ENCODE results near the gene ZBTB37. TPM values are rescaled to one million over a fixed set of nuclear protein-coding genes. Genes with fewer than 3 reads are reported as not detected.
A peak's percentile ranks its signal among the peaks of the same experiment; 100 is the strongest.

Gene ZBTB37
- total RNA-seq, 4 donors from 2014 or later: 6.6 to 11.4 (median 8.8) TPM

DNA sequence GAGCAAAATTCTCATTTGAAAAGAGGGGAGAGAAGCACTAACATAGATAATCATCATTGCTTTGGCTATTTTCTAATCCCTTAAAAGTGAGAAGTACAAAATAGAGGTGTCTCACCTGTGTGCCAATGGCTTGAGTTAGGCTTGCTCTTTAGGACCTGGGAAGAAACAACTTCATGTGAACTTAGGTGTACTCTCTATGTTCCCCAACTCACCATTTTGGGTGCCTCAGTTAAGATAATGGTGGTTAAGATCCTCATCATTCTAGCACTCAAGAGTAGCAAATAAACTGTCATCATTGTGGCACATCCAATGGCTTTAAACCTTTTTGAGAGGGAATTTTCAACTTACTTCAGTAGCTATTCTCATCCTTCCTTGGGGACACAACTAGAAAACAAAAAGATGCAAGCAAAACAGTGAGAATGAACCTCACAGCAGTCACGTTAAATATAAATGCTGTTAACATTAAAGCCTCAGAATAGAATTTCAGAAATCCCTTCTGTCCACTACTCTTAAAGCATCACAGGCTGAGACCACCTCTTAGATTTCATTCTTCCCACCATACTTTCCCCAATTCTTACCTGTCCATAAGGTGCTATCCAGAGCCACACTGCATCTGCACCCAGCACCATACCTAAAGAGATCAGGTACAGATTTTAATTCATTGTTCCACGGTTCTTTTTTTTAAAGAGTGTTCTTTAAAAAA lies 1.6 kb upstream of the ZBTB37 start:
- no peak for ATAC-seq
- H3K4me1 ChIP-seq: peaks cover 0 to 56% (median 7%) of the 10 kb centered on the region in 3 donors
- no peaks in the 10 kb centered on the region for H3K27me3 ChIP-seq
- TF ChIP-seq POLR2AphosphoS5 (IDR thresholded peaks at IDR 0.05) (no peak), POLR2A (IDR thresholded peaks at IDR 0.05) (no peak), EP300 (IDR thresholded peaks at IDR 0.05) (no peak)
- TF ChIP-seq, protein P1, sequence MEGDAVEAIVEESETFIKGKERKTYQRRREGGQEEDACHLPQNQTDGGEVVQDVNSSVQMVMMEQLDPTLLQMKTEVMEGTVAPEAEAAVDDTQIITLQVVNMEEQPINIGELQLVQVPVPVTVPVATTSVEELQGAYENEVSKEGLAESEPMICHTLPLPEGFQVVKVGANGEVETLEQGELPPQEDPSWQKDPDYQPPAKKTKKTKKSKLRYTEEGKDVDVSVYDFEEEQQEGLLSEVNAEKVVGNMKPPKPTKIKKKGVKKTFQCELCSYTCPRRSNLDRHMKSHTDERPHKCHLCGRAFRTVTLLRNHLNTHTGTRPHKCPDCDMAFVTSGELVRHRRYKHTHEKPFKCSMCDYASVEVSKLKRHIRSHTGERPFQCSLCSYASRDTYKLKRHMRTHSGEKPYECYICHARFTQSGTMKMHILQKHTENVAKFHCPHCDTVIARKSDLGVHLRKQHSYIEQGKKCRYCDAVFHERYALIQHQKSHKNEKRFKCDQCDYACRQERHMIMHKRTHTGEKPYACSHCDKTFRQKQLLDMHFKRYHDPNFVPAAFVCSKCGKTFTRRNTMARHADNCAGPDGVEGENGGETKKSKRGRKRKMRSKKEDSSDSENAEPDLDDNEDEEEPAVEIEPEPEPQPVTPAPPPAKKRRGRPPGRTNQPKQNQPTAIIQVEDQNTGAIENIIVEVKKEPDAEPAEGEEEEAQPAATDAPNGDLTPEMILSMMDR (IDR thresholded peaks at IDR 0.05): no peak
- H3K36me3 ChIP-seq: peaks cover 0 to 60% of the 10 kb centered on the region in 2 donors
- H3K4me3 ChIP-seq: peak overlapping the region; percentile 74 to 89
- WGBS, 2 donors (ENCODE audit: low coverage in 1 of 2): 18% methylated on average over 2 of the region's 2 CpGs
- H3K27ac ChIP-seq: peak overlapping the region; percentile 71 to 97 (median 92)
- no peaks in the 10 kb centered on the region for H3K9me3 ChIP-seq

DNA sequence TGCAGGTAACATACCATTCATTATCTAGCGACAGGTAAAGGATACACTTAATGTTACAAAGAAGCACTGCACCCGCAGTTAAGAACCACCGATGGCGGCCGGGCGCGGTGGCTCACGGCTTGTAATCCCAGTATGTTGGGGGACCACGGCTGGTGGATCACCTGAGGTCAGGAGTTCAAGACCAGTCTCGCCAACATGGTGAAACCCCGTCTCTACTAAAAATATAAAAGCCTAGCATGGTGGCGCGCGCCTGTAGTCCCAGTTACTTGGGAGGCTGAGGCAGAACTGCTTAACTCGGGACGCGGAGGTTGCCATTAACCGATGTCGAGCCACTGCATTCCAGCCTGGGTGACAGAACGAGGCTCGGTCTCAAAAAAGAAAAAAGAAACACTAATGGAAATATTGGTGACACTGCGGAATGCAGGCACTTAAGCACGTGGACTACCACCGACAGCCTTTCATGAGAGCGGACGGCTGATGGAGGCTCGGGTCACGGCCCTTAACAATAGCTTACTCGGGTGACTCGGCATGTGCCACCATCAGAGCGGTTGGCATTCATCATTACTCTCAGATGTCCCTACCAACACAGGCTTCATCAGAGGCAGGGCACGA lies 933 bp upstream of the ZBTB37 start:
- TF ChIP-seq, protein P1 (IDR thresholded peaks at IDR 0.05): no peak
- TF ChIP-seq POLR2AphosphoS5 (IDR thresholded peaks at IDR 0.05) (no peak), POLR2A (IDR thresholded peaks at IDR 0.05) (no peak), EP300 (IDR thresholded peaks at IDR 0.05) (no peak)
- no peaks in the 10 kb centered on the region for H3K27me3 ChIP-seq
- H3K4me3 ChIP-seq: peak overlapping the region; percentile 74 to 89
- H3K9me3 ChIP-seq: no peaks in the 10 kb centered on the region
- 0 to 3% methylated on average over 1 to 18 of the region's 32 CpGs for WGBS, 2 donors (ENCODE audit: low coverage in 1 of 2)
- peaks cover 0 to 60% (median 7%) of the 10 kb centered on the region in 3 donors for H3K4me1 ChIP-seq
- peak overlapping the region; percentile 71 to 97 (median 92) for H3K27ac ChIP-seq
- peak; percentile 4 for ATAC-seq
- H3K36me3 ChIP-seq: peaks cover 0 to 59% of the 10 kb centered on the region in 2 donors

DNA sequence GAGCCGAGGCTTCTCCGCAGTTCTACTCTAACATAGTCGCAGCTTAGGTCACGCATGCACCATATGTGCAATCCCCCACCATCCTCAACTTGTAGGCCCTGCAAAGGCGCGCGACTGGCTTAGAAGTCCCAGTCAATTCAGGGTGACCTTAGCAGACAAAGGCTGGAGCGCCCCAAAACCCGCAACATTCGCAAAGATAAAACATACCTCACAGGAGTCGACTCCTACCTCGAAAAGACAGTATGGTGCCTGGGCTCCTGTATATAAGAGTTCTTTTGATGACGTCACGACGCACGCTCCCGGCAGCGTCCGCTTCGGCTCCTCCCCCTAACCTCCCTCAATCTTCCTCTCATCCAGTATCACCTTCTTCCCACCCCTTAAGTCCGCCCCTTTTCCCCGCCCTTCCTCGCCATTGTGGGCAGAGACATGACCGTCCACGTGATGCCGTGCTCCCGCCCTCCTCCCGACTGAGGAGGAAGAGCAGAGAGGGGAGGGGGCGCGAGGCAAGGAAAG lies 371 bp upstream of the ZBTB37 start, which contains the start of gene GAS5:
Gene GAS5 (minus strand): TSS at position 237 of the 513 bp plus-strand sequence.
- H3K27me3 ChIP-seq: no peaks in the 10 kb centered on the region
- peaks cover 0 to 56% of the 10 kb centered on the region in 2 donors for H3K36me3 ChIP-seq
- H3K27ac ChIP-seq: peak within 1 kb of the TSS; percentile 71 to 97 (median 92)
- 0 to 2% methylated on average over 9 to 20 of the region's 30 CpGs for WGBS, 2 donors (ENCODE audit: low coverage in 1 of 2)
- peak within 1 kb of the TSS; percentile 74 to 89 for H3K4me3 ChIP-seq
- TF ChIP-seq POLR2AphosphoS5 (IDR thresholded peaks at IDR 0.05) (peak; percentile 97), POLR2A (IDR thresholded peaks at IDR 0.05) (peak; percentile 91 to 92), EP300 (IDR thresholded peaks at IDR 0.05) (no peak)
- H3K4me1 ChIP-seq: peaks cover 0 to 60% (median 7%) of the 10 kb centered on the region in 3 donors
- H3K9me3 ChIP-seq: no peaks in the 10 kb centered on the region
- ATAC-seq: peak; percentile 96

DNA sequence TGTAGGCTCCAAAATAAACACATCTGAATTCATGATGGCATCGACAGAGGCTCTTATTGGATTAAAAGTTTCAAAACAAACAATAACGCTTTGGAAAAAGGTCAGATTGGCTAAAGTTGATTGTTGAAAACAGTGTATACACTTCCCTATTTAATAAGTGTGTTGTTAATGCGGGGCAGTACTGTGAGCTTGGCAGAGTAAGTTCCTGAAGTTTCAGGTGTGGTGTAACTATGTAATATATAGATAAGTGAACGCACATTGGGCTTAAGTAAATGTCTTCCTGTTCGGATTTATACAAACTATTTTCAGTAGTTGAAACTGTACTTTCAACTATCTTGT lies 810 bp downstream of the ZBTB37 start:
- TF ChIP-seq POLR2AphosphoS5 (IDR thresholded peaks at IDR 0.05): no peak
- TF ChIP-seq, protein P1 (IDR thresholded peaks at IDR 0.05): no peak
- no peak for TF ChIP-seq POLR2A (IDR thresholded peaks at IDR 0.05)
- TF ChIP-seq EP300 (IDR thresholded peaks at IDR 0.05): no peak
- Histone ChIP-seq H3K4me1 (peaks cover 0 to 60% (median 7%) of the 10 kb centered on the region in 3 donors), H3K36me3 (peaks cover 0 to 52% of the 10 kb centered on the region in 2 donors), H3K27ac (peak overlapping the region; percentile 71 to 97 (median 92)), H3K27me3 (no peaks in the 10 kb centered on the region), H3K9me3 (no peaks in the 10 kb centered on the region), H3K4me3 (peak overlapping the region; percentile 74 to 89)
- 0 to 2% methylated on average over 5 of the region's 5 CpGs for WGBS, 2 donors (ENCODE audit: low coverage in 1 of 2)
- ATAC-seq: no peak

DNA sequence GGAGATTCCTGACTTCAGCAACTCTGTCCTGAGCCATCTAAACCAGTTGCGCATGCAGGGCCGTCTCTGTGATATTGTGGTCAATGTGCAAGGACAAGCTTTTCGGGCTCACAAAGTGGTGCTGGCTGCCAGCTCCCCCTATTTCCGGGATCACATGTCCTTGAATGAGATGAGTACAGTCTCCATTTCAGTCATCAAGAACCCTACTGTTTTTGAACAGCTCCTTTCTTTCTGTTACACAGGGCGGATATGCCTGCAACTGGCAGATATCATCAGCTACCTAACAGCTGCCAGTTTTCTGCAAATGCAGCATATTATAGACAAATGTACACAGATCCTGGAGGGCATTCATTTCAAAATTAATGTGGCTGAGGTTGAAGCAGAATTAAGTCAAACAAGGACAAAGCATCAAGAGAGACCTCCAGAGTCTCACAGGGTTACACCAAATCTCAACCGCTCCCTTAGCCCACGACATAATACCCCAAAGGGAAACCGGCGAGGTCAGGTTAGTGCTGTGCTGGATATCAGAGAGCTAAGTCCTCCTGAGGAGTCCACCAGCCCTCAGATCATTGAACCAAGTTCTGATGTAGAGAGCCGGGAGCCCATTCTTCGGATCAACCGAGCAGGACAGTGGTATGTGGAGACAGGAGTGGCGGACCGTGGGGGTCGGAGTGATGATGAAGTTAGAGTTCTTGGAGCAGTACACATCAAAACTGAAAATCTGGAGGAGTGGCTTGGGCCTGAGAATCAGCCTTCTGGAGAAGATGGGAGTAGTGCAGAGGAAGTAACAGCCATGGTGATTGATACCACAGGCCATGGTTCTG lies 2.3 kb downstream of the ZBTB37 start:
- H3K27me3 ChIP-seq: no peaks in the 10 kb centered on the region
- WGBS, 2 donors (ENCODE audit: low coverage in 1 of 2): 80 to 81% methylated on average over 5 to 10 of the region's 15 CpGs
- H3K27ac ChIP-seq: peak overlapping the region in 1 of 4 donors; percentile 97
- no peak overlapping the region for H3K4me3 ChIP-seq
- peaks cover 0 to 48% (median 7%) of the 10 kb centered on the region in 3 donors for H3K4me1 ChIP-seq
- ATAC-seq: no peak
- no peaks in the 10 kb centered on the region for H3K9me3 ChIP-seq
- H3K36me3 ChIP-seq: peaks cover 0 to 52% of the 10 kb centered on the region in 2 donors
- no peak for TF ChIP-seq POLR2AphosphoS5 (IDR thresholded peaks at IDR 0.05)
- TF ChIP-seq EP300 (IDR thresholded peaks at IDR 0.05): no peak
- no peak for TF ChIP-seq POLR2A (IDR thresholded peaks at IDR 0.05)
- TF ChIP-seq, protein P1 (IDR thresholded peaks at IDR 0.05): no peak

All from gastroesophageal sphincter (tissue), 4 donors.